Stromal cell of bone marrow (primary cell): Measurements from ENCODE around the gene UBXN7.
"Not testable (repeated sequence)": the region's sequence is repeated elsewhere in the genome, so short reads cannot be mapped to it uniquely, and the experiment has no call there.

Source experiments
- DNase-seq: peaks from one replicate; pipeline ENCODE4 v3.0.0-alpha.2; 2012; ENCODE audit warnings: low read depth

Gene UBXN7

GRCh38 chr3:196356556-196356955 lies 75.7 kb downstream of the UBXN7 start:
- DNase-seq = no peak

GRCh38 chr3:196355668-196356067 lies 76.6 kb downstream of the UBXN7 start:
- DNase-seq = no peak

- DNase-seq = no peak
Measured at GRCh38 chr3:196354132-196354531, 78.1 kb downstream of the UBXN7 start.

GRCh38 chr3:196351541-196351940 lies 80.7 kb downstream of the UBXN7 start:
- no peak for DNase-seq

- no peak for DNase-seq
Measured at GRCh38 chr3:196350067-196350466, 82.2 kb downstream of the UBXN7 start.

GRCh38 chr3:196348698-196349097 lies 83.5 kb downstream of the UBXN7 start:
- DNase-seq = no peak

- DNase-seq = no peak
Measured at GRCh38 chr3:196344663-196345062, 87.6 kb downstream of the UBXN7 start.

- not testable (repeated sequence) for DNase-seq
Measured at GRCh38 chr3:196343917-196344316, 88.3 kb downstream of the UBXN7 start.

GRCh38 chr3:196341137-196341536 lies 91.1 kb downstream of the UBXN7 start:
- peak; percentile 34 for DNase-seq

- no peak for DNase-seq
Measured at GRCh38 chr3:196340466-196340865, 91.8 kb downstream of the UBXN7 start.

- peak; percentile 25 for DNase-seq
Measured at GRCh38 chr3:196339493-196340254, 92.6 kb downstream of the UBXN7 start.

GRCh38 chr3:196339044-196339443 lies 93.2 kb downstream of the UBXN7 start:
- DNase-seq = no peak

- DNase-seq = no peak
Measured at GRCh38 chr3:196336319-196337145, 95.7 kb downstream of the UBXN7 start.

GRCh38 chr3:196335503-196335948 lies 96.7 kb downstream of the UBXN7 start:
- DNase-seq = no peak

GRCh38 chr3:196334982-196335381 lies 97.2 kb downstream of the UBXN7 start:
- no peak for DNase-seq

GRCh38 chr3:196332168-196332567 lies 100.1 kb downstream of the UBXN7 start:
- DNase-seq = no peak

GRCh38 chr3:196327405-196327804 lies 104.8 kb downstream of the UBXN7 start:
- DNase-seq = no peak

GRCh38 chr3:196326936-196327335 lies 105.3 kb downstream of the UBXN7 start:
- DNase-seq = no peak

- no peak for DNase-seq
Measured at GRCh38 chr3:196323691-196324090, 108.5 kb downstream of the UBXN7 start.

GRCh38 chr3:196323016-196323415 lies 109.2 kb downstream of the UBXN7 start:
- DNase-seq = no peak

- no peak for DNase-seq
Measured at GRCh38 chr3:196321162-196321561, 111.1 kb downstream of the UBXN7 start.

GRCh38 chr3:196320137-196320536 lies 112.1 kb downstream of the UBXN7 start:
- DNase-seq = no peak
